Right renal cortex interstitium (tissue), 3 donors: ENCODE results near the gene ZC3HAV1L. TPM values are rescaled to one million over a fixed set of nuclear protein-coding genes. Genes with fewer than 3 reads are reported as not detected.
"Not testable (repeated sequence)": the region's sequence is repeated elsewhere in the genome, so short reads cannot be mapped to it uniquely, and the experiment has no call there.

Experiments used
- DNase-seq, 3 donors: peaks; one replicate each; pipeline ENCODE4 v3.0.0-alpha.2; 2013; ENCODE audit warnings: low read depth in 3 of 3, low spot score in 2 of 3
- polyA plus RNA-seq, 3 donors: library from polyadenylated mRNA; unstranded; fragments of 120-200 nt; gene quantifications; one replicate each; pipeline ENCODE4 v1.2.1, GENCODE V29; 2013; ENCODE audit not compliant: insufficient read length in 3 of 3

ZC3HAV1L gene
- polyA plus RNA-seq, 3 donors: 14.3 to 20.4 (median 20.0) TPM

DNA sequence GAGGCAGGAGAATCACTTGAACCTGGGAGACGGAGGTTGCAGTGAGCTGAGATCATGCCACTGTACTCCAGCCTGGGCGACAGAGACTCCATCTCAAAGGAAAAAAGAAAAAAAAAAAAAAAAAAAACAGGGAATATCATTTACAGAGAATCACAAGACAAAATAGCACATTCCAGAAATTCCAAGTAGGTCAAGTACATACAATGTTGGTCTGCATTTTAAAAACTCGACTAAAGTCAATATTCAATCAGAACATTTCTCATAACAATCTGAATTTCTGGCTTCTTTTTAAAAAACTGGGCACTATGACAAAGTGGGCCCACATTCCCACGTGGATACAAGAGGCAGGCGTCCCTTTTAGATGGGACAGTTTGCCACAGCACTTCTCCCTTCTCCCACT is 12.8 kb downstream of the ZC3HAV1L start:
- no peak for DNase-seq

DNA sequence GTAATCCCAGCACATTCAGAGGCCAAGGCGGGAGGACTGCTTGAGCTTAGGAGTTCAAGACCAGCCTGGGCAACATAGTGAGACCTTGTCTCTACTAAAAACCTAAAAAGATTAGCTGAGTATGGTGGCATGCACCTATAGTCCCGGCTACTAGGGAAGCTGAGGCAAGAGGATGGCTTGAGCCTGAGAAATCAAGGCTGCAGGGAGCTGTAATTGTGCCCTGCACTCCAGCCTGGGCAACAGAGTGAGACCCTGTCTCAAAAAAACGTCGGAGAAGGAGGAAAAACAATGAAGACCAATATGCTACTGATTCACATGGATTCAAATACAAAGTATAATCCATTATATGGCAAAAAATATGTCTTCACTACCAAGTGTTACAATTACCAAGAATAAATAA is 13.6 kb downstream of the ZC3HAV1L start:
- DNase-seq: no peak

DNA sequence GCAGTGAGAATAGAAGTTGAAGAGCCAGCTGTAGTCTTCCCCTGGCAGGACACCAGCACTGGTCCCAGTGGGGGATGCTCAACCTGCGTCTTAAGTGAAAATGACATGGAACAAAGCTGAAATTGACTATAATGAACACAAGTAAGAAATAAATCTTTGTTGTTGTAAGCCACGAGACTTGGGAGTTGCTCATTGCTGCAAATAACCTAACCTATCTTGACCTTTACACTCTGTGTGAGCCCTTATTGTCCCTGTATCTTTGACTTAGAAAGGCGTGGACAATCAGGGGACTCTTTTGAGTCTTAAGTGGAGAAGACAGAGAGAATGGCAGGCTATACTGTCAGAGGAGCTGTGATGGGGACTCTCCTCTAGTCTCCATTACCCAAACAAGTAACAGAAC is 16.9 kb downstream of the ZC3HAV1L start:
- DNase-seq: no peak

DNA sequence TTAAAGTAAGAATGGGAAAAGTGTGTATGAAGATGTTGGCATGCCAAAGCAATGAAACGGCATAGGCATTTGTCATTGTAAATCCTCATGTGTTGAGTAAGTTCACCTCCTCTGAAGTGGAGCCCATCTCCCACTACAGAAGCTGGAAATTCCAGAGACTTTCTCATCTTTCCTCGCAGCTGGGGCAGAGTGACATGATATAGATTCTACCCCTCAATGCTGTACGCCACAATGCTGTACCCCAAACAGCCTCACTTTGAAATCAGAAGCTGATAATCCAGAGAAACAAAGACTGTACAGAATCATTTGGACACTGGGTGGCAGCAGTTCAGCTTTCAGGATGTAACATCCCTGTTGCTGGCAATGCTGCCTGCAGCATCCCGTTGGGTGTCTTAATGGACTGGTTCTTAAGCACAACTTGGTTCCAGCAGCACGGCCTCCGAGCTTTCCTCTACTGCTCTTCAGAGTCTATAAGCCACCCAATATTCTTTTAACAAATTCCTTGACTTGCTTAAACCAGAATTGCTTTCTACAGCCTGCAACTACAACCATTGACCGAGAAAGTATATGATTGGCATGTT is 18.8 kb downstream of the ZC3HAV1L start:
- DNase-seq: peak in 1 of 3 donors; percentile 29

DNA sequence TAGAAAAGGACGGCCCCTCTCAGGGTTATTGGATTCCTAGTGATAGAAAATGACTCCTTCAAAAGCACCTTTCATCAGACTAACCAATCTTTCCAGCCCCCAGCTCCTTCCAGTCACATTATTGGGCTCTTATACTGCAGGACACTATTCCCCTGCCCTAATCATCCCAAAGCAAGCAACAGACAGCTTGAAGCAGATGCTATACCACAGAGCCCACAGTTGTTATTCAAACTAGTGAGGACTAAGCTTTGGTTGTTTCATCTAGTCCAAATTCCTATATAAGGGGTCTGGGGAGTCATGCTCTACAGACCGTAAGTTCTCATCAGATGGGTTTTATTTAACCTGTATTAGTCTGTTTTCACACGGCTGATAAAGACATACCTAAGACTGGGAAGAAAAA is 24.5 kb downstream of the ZC3HAV1L start:
- DNase-seq: no peak

- DNase-seq: no peak
These were observed 31.3 kb downstream of the ZC3HAV1L start for GRCh38 chr7:139004321-139005090.

- no peak for DNase-seq
These were observed 36.4 kb downstream of the ZC3HAV1L start for GRCh38 chr7:138999414-138999813.

DNA sequence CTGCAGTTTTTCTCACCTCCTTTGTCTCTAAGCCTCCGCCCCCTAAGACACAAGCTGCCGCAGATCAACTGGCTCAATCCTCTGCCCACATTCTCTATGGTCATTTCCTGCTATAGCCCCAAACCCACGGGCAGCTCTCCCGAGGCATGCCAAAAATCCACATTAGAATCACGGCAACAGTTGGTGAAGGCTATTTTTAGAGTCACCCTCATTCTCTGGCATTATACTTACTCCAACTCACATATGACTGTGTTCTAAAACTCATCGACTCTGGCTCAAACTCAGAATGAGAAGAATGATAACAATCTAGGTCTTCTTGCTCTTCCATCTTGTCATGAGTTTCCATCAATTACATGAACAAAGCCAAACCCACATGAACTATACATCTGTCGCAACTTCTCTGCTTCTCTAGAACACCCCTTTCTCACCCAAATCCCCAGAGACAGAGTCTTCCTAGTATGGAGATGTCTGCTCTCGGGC is 43.8 kb downstream of the ZC3HAV1L start:
- no peak for DNase-seq

DNA sequence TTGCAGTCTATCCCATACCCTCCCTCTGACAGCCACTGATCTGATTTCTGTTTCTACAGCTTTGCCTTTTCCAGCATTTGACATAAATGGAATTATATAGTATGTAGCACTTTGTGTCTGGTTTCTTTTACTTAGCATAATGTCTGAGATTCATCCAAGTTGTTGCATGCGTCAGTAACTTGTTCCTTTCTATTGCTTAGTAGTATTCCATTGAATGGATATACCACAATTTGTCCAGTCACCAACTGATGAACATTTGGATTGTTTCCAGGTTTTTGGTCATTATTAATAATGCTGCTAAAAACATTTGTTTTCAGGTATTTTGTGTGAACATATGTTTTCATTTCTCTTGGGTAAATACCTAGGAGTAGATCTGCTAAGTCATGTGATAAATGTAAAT is 48.2 kb downstream of the ZC3HAV1L start:
- DNase-seq: no peak

GRCh38 chr7:138982204-138982623 is 53.6 kb downstream of the ZC3HAV1L start:
- DNase-seq: no peak

GRCh38 chr7:138981332-138982203 is 54.3 kb downstream of the ZC3HAV1L start, which contains the start of gene KIAA1549:
Gene KIAA1549 (minus strand): TSS chr7:138981389. CDS start chr7:138981269, 120 bp downstream.
- no peak for DNase-seq

DNA sequence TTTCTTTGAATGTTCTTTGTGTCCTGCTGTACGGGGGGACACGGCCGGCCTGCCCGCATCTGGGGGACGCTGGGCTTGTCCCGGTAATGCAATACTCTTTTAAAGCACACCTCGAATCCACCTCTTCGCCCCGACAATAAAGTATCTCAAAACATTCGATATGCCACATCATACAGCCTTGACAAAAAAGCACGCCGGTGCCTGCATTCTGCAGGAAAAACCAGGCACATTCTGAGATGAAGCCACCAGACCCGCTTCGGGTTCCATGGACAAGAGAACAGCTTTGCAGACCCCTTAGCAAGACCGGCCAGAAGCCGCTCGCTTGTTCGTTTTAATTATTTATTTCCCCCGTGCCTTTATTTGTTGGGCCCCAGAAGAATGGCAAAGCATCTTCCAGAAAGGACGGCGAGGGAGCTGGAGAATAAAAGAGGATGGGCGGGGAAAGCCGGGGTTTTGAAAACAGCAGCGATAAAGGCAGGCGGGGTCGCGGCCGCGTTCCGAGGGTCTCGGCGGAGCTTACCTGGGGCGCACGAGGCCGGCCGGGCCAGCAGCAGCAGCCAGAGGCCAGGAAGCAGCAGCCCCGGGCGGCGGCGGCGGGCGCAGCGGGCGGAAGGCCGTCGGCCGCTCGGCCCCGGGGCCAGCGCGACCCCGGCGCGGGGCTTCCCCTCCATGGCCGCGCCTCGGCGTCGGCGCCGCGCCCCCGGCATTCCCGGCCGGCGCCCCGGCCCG is 55.1 kb downstream of the ZC3HAV1L start:
- no peak for DNase-seq

DNA sequence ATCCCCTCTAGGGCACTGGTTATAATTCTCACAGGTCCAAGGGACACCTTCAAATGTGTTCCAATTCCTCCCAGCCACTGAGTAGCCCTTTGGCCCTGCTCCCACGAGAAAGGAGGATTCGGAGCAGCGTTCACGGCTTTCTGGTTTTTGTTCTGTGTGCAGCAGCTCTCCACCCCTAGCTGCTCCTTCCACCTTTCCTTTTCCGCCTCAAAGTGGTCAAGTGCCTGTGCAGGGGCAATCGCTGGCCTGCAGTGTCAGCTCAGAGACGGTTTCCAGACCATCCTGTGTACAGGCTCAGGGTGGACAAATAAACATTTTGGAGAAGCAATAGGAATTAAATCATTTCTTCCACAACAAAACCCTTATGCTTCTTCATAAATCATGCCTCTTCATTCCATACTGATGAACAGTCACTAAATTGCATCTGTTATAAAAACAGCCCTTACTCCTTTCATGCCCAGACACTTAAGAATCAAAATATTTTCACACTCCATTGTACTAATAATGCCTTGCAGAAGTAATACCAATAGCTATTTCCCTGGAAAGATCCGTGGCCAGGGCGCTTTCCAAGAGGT is 55.8 kb downstream of the ZC3HAV1L start:
- no peak for DNase-seq

GRCh38 chr7:138979226-138979979 is 56.4 kb downstream of the ZC3HAV1L start:
- no peak for DNase-seq

DNA sequence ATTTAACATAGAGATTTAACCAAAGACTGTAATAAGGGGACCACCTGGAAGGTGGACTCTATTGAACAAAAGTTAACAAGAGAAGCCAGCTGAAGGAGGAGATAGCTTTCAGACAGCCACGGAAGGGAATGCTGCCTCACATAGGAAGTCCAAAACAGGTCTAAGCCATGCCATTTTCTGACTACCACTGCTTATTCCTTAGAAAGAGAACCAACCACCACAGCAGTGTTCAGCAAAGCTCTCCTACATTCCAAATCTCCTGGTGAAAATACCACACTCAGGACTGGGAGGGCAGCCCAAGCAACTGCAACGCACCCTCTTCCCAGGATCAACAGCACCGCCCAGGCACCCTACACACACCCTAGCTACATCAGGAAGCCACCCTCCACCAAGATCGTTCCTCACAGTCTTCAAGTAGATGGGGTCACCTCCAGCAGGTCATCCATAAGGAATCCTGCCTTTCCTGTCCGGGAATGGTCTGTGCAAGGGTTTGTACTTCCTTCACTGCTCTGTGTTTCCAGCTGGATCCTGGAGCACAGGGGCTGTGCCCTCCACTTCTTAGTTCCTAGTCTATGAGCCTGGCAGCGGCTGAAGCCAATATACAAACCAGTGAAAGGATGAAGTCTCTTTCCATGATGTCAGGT is 57.2 kb downstream of the ZC3HAV1L start:
- DNase-seq: no peak

DNA sequence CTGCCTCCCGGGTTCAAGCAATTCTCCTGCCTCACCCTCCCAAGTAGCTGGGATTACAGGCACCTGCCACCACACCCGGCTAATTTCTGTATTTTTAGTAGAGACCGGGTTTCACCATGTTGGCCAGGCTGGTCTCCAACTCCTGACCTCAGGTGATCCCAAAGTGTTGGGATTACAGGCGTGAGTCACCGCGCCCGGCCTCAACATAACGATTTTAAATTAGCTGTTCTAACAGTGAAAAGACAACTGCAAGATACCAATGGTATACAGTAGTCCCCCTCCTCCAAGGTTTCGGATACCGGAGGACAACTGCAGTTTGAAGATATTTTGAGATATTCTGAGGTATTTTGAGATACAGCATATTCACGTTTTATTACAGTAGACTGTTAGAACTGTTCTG is 59.7 kb downstream of the ZC3HAV1L start:
- not testable (repeated sequence) for DNase-seq
